HepG2 (cell line): ENCODE measurements around the gene ITGB8. TPM values are rescaled to one million over a fixed set of nuclear protein-coding genes. Genes with fewer than 3 reads are reported as not detected.

Experiments used
- ATAC-seq: fragments of 200-7000 bp; cut with Tn5 transposase; 3 replicates; pipeline ENCODE4 v1.9.1; 2020; ENCODE audit warnings: mild to moderate bottlenecking, moderate library complexity
- BruUV-seq: library from RNA; stranded (reverse); fragments of 400-500 nt; replicated peaks from 2 replicates; lab custom pipeline; 2021; lab: Mats Ljungman, UMichigan
- CTCF ChIA-PET: fragments of 300-600 bp; formaldehyde crosslinking; extraction: SDS; loops from one replicate; lab custom pipeline; 2021; ENCODE audit warnings: low total read pairs, inconsistent platforms, low intra/inter-chr PET ratio; lab: Yijun Ruan, JAX
- POLR2A ChIA-PET: fragments of 350-600 bp; sonication (Branson Sonifier 250); formaldehyde crosslinking; loops from one replicate; lab custom pipeline; 2020; ENCODE audit warnings: antibody characterized with exemption, inconsistent platforms; lab: Yijun Ruan, JAX
- DNase-seq: peaks from one replicate; pipeline ENCODE4 v3.0.0-alpha.2; 2015; ENCODE audit warnings: low spot score
- FAIRE-seq: peaks from 3 replicates; lab custom pipeline; 2011; peaks lifted over from hg19 to GRCh38; lab: Jason Lieb, UNC
- H2AFZ ChIP-seq: one replicate; pipeline ENCODE4 v1.6.1; 2011; ENCODE audit warnings: low read length, inconsistent platforms
- H3K27ac ChIP-seq: fragments of 300-600 bp; 3 replicates; pipeline ENCODE4 v1.8.0; 2011; ENCODE audit warnings: mixed run types, mild to moderate bottlenecking, mixed read lengths, low read length, inconsistent platforms; ENCODE audit not compliant: insufficient read depth; ENCODE audit errors: extremely low read length
- H3K27me3 ChIP-seq, 2 experiments: fragments of 200-600 bp in 1 of 2; 2 replicates in 1 of 2; 3 replicates in 1 of 2; pipeline versions ENCODE4 v1.6.0 to v1.8.0; 2011; ENCODE audit warnings: low read length in 2 of 2, mild to moderate bottlenecking in 2 of 2, moderate library complexity in 2 of 2, inconsistent platforms in 1 of 2; ENCODE audit not compliant: insufficient read depth in 2 of 2, control insufficient read depth in 1 of 2
- H3K36me3 ChIP-seq, 2 experiments: fragments of 200-600 bp in 1 of 2; replicated peaks in 1 of 2; 2 replicates in 1 of 2; 3 replicates in 1 of 2; pipeline versions ENCODE4 v1.5.1 to v1.8.0; 2011; ENCODE audit warnings: low read length in 2 of 2, inconsistent platforms in 1 of 2; ENCODE audit not compliant: insufficient read depth in 2 of 2, control insufficient read depth in 1 of 2
- H3K4me1 ChIP-seq: 2 replicates; pipeline ENCODE4 v1.5.1; 2012; ENCODE audit warnings: low read length, inconsistent platforms; ENCODE audit not compliant: insufficient read depth
- H3K4me2 ChIP-seq: 2 replicates; pipeline ENCODE4 v1.6.0; 2011; ENCODE audit warnings: low read depth, low read length, inconsistent platforms
- H3K4me3 ChIP-seq, 3 experiments: fragments of 200-600 bp in 1 of 3; sonication (generic), shearing (Covaris generic) in 1 of 3; replicated peaks in 1 of 3; 2 replicates each; pipeline ENCODE4 v1.5.1; 2011 to 2016; ENCODE audit warnings: low read length in 3 of 3, inconsistent platforms in 2 of 3, low read depth in 2 of 3, mild to moderate bottlenecking in 2 of 3, control low read depth in 1 of 3, mixed read lengths in 1 of 3; ENCODE audit not compliant: insufficient read depth in 1 of 3
- H3K79me2 ChIP-seq: one replicate; pipeline ENCODE4 v1.6.1; 2011; ENCODE audit warnings: low read length, inconsistent platforms; ENCODE audit not compliant: insufficient read depth
- H3K9ac ChIP-seq: 2 replicates; pipeline ENCODE4 v1.6.0; 2011; ENCODE audit warnings: mild to moderate bottlenecking, low read depth, low read length, inconsistent platforms; ENCODE audit not compliant: insufficient read depth
- H3K9me3 ChIP-seq: 2 replicates; pipeline ENCODE4 v1.5.1; 2012; ENCODE audit warnings: mild to moderate bottlenecking, low read length
- H4K20me1 ChIP-seq: 2 replicates; pipeline ENCODE4 v1.6.0; 2011; ENCODE audit warnings: inconsistent platforms, mild to moderate bottlenecking, low read length, moderate library complexity; ENCODE audit not compliant: insufficient read depth
- CTCF ChIP-seq: sonication (generic); formaldehyde crosslinking; IDR thresholded peaks from 2 replicates; pipeline ENCODE4 v1.5.0; 2020; ENCODE audit warnings: mild to moderate bottlenecking, missing genetic modification reagents, moderate library complexity
- FOXA1 ChIP-seq, 2 experiments: fragments of 450-650 bp in 1 of 2; sonication (generic) in 1 of 2; formaldehyde crosslinking in 1 of 2; IDR thresholded peaks; 2 replicates each; pipeline versions ENCODE4 v1.4.0 to v1.6.1; 2016 to 2020; ENCODE audit warnings: missing genetic modification reagents in 1 of 2
- NONO ChIP-seq, 2 experiments: fragments of 450-650 bp in 1 of 2; sonication (generic) in 1 of 2; formaldehyde crosslinking in 1 of 2; IDR thresholded peaks in 1 of 2; conservative IDR thresholded peaks in 1 of 2; 2 replicates each; pipeline versions ENCODE4 v1.6.1 to v1.8.0; 2017 to 2022; ENCODE audit warnings: mild to moderate bottlenecking in 1 of 2, missing genetic modification reagents in 1 of 2, moderate library complexity in 1 of 2
- POGK ChIP-seq: sonication (generic); formaldehyde crosslinking; conservative IDR thresholded peaks from 2 replicates; pipeline ENCODE4 v1.8.0; 2022; ENCODE audit warnings: mild to moderate bottlenecking, moderate library complexity, missing genetic modification reagents
- SAP130 ChIP-seq: IDR thresholded peaks from 2 replicates; pipeline ENCODE4 v1.6.1; 2016; ENCODE audit warnings: low read depth
- SOX5 ChIP-seq: IDR thresholded peaks from 2 replicates; pipeline ENCODE4 v1.6.1; 2016; ENCODE audit warnings: borderline replicate concordance
- THYN1 ChIP-seq: sonication (generic); formaldehyde crosslinking; IDR thresholded peaks from 2 replicates; pipeline ENCODE4 v1.8.1; 2023; ENCODE audit warnings: low read depth, mild to moderate bottlenecking, moderate library complexity, missing genetic modification reagents, borderline replicate concordance
- ZFP37 ChIP-seq: sonication (generic); formaldehyde crosslinking; IDR thresholded peaks from 2 replicates; pipeline ENCODE4 v1.4.0; 2020; ENCODE audit warnings: missing genetic modification reagents, borderline replicate concordance
- ZKSCAN8 ChIP-seq: IDR thresholded peaks from 2 replicates; pipeline ENCODE4 v1.6.1; 2016; ENCODE audit warnings: borderline replicate concordance, missing genetic modification reagents, missing compliant biosample characterization
- ZNF644 ChIP-seq: IDR thresholded peaks from 2 replicates; pipeline ENCODE4 v1.6.1; 2016; ENCODE audit warnings: low read depth
- ZNF879 ChIP-seq: sonication (generic); formaldehyde crosslinking; IDR thresholded peaks from 2 replicates; pipeline ENCODE4 v1.8.1; 2023; ENCODE audit warnings: missing genetic modification reagents
- ZSCAN9 ChIP-seq: IDR thresholded peaks from 2 replicates; pipeline ENCODE4 v1.6.1; 2016; ENCODE audit warnings: borderline replicate concordance
- WGBS: methylation state at CpG from one replicate; pipeline ENCODE4 v1.1.6; 2017; ENCODE audit warnings: low lambda C conversion rate; 5-methylcytosine and 5-hydroxymethylcytosine counted together
- in situ Hi-C: cut with HindIII; loops from 2 replicates; pipeline ENCODE4 v1.10.0; 2017; ENCODE audit warnings: low pct_unique_long_range_greater_than_20kb; ENCODE audit not compliant: extremely low pct_ligation_motif_present
- intact Hi-C: fragments of 100-400 bp; cut with micrococcal nuclease; formaldehyde crosslinking; loops from one replicate; pipeline ENCODE4 v1.10.0; 2022; ENCODE audit not compliant: unreplicated experiment
- polyA plus RNA-seq, 8 experiments: library from polyadenylated mRNA; depleted of rRNA in 3 of 8; stranded (reverse) in 7 of 8; unstranded in 1 of 8; fragments of >200 nt; fragmentation: Illumina TruSeq in 4 of 8; extraction: Trizol in 4 of 8; gene quantifications; 2 replicates each; pipeline versions ENCODE4 v1.2.1 to v1.2.3, GENCODE V29; 2011 to 2016; ENCODE audit warnings: low read depth in 4 of 8, missing spikeins in 1 of 8, mixed read lengths in 1 of 8; ENCODE audit not compliant: insufficient read depth in 1 of 8
- total RNA-seq, 5 experiments: library from RNA; depleted of rRNA; stranded (reverse); fragments of >200 nt; fragmentation: Illumina TruSeq; extraction: Trizol; gene quantifications; 2 replicates each; pipeline ENCODE4 v1.2.3, GENCODE V29; 2016; ENCODE audit warnings: low read depth in 1 of 5
- TF ChIP-seq, protein P1 (sequence below): sonication (generic); formaldehyde crosslinking; IDR thresholded peaks from 2 replicates; pipeline ENCODE4 v1.5.1; 2020; ENCODE audit warnings: missing genetic modification reagents, mild to moderate bottlenecking, borderline replicate concordance

Gene ITGB8
- total and polyA plus RNA-seq, 2 of the 13 experiments (the other 11 are each of a cell fraction or from before 2014, with no cell fraction given), result 0.01 TPM; not detected in 1

DNA sequence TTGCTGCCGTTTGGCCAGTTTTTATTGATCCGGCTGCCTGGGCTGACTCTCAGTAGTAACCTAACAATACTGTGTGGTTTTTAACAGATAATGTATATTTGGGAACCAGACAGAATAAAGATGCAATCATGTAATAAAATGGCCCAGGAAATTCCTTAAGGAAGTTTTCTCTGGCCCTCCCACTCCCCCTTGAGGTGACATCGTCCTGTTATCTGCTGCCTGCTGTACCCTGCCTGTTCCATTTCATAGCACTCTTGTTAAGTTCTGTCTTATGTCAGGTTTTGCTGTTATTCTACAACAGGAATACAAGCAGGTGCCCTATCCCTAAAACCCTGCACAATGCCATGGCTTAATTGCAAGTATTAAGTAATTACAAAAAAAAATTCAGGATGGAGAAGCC is 12.5 kb downstream of the ITGB8 start:
- H4K20me1 ChIP-seq, result no peaks in the 10 kb centered on the region
- intact Hi-C loops (loop anchor here (10.0 kb wide), 1 partner anchor 62 kb away; no protein-coding TSS in a partner anchor), in situ Hi-C loops (no loop called here)
- WGBS, result 3% methylated on average over 3 of the region's 3 CpGs
- no peaks in the 10 kb centered on the region for H3K79me2 ChIP-seq
- ATAC-seq, result no peak
- FAIRE-seq, result no peak
- POLR2A ChIA-PET, result no interaction called here
- no peaks in the 10 kb centered on the region for H3K4me1 ChIP-seq
- H3K9ac ChIP-seq, result no peak overlapping the region
- H3K4me3 ChIP-seq, result no peak overlapping the region
- no peaks in the 10 kb centered on the region for H3K36me3 ChIP-seq
- H3K4me2 ChIP-seq, result no peak overlapping the region
- CTCF ChIA-PET, result no interaction called here
- H3K27me3 ChIP-seq, result no peaks in the 10 kb centered on the region
- 0 out of 2 replicates have a peak, but pooled peaks have one; percentile 5 for TF ChIP-seq CTCF (CRISPR knock-in tag)
- no peak for TF ChIP-seq NONO (IDR thresholded peaks at IDR 0.05)
- no peak for TF ChIP-seq NONO (CRISPR knock-in tag; conservative IDR thresholded peaks at IDR 0.05)
- TF ChIP-seq FOXA1 (IDR thresholded peaks at IDR 0.05), result no peak
- no peak for TF ChIP-seq FOXA1 (CRISPR knock-in tag; IDR thresholded peaks at IDR 0.05)
- no peak for TF ChIP-seq ZFP37 (CRISPR knock-in tag)
- no peak for TF ChIP-seq ZKSCAN8 (CRISPR knock-in tag)
- no peak for TF ChIP-seq ZNF644
- no TSS peak for BruUV-seq
- no peak overlapping the region for H3K27ac ChIP-seq
- no peak for DNase-seq
- H2AFZ ChIP-seq, result no peak overlapping the region
- H3K9me3 ChIP-seq, result no peaks in the 10 kb centered on the region

DNA sequence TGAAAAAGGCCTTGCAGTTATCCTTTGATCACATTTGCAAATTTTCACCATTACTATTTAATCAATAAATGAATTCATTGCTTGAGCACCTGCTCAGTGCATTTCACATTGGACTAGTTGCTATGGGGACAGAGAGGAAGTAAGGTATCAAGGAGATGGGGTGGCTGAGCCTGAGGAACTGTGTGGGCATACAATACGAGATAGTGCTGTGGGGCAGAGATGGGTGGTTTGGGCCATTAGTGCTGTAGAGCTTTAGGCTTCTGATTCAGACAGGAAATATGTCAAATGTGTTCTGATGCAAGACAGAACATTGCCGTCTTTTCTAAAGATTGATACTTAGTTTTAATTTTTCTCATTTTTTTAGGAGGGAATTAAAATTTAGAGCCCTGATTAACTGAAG is 13.2 kb downstream of the ITGB8 start:
- H3K9me3 ChIP-seq, result no peaks in the 10 kb centered on the region
- ATAC-seq (no peak), FAIRE-seq (no peak), DNase-seq (no peak)
- H3K27me3 ChIP-seq, result no peaks in the 10 kb centered on the region
- ChIA-PET POLR2A (no interaction called here), CTCF (no interaction called here)
- WGBS, result 0% methylated on average over 2 of the region's 2 CpGs
- no peak overlapping the region for H3K4me3 ChIP-seq
- no peak overlapping the region for H3K9ac ChIP-seq
- H3K79me2 ChIP-seq, result no peaks in the 10 kb centered on the region
- in situ Hi-C loops, result no loop called here
- H2AFZ ChIP-seq, result no peak overlapping the region
- H3K36me3 ChIP-seq, result no peaks in the 10 kb centered on the region
- intact Hi-C loops, result loop anchor here (10.0 kb wide), 1 partner anchor 61 kb away; no protein-coding TSS in a partner anchor
- no peak overlapping the region for H3K27ac ChIP-seq
- H3K4me2 ChIP-seq, result no peak overlapping the region
- H3K4me1 ChIP-seq, result no peaks in the 10 kb centered on the region
- no peaks in the 10 kb centered on the region for H4K20me1 ChIP-seq
- BruUV-seq, result no TSS peak
- TF ChIP-seq SAP130 (no peak), THYN1 (CRISPR knock-in tag) (no peak), ZSCAN9 (CRISPR knock-in tag) (no peak), ZNF879 (CRISPR knock-in tag) (no peak), POGK (no peak), SOX5 (CRISPR knock-in tag) (no peak)
- TF ChIP-seq, protein P1, sequence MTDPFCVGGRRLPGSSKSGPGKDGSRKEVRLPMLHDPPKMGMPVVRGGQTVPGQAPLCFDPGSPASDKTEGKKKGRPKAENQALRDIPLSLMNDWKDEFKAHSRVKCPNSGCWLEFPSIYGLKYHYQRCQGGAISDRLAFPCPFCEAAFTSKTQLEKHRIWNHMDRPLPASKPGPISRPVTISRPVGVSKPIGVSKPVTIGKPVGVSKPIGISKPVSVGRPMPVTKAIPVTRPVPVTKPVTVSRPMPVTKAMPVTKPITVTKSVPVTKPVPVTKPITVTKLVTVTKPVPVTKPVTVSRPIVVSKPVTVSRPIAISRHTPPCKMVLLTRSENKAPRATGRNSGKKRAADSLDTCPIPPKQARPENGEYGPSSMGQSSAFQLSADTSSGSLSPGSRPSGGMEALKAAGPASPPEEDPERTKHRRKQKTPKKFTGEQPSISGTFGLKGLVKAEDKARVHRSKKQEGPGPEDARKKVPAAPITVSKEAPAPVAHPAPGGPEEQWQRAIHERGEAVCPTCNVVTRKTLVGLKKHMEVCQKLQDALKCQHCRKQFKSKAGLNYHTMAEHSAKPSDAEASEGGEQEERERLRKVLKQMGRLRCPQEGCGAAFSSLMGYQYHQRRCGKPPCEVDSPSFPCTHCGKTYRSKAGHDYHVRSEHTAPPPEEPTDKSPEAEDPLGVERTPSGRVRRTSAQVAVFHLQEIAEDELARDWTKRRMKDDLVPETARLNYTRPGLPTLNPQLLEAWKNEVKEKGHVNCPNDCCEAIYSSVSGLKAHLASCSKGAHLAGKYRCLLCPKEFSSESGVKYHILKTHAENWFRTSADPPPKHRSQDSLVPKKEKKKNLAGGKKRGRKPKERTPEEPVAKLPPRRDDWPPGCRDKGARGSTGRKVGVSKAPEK, result no peak
